Parathyroid adenoma (tissue), 2 donors: ENCODE measurements around the gene SARM1.
A peak's percentile ranks its signal among the peaks of the same experiment; 100 is the strongest.

Experiments
- H2AFZ ChIP-seq: fragments of 300-600 bp; sonication (generic); one replicate; pipeline ENCODE4 v1.7.0; 2017; ENCODE audit warnings: antibody characterized with exemption, mild to moderate bottlenecking
- H3K27ac ChIP-seq: fragments of 300-600 bp; sonication (generic); one replicate; pipeline ENCODE4 v1.7.0; 2017
- H3K27me3 ChIP-seq: fragments of 300-600 bp; sonication (generic); one replicate; pipeline ENCODE4 v1.7.0; 2017; ENCODE audit warnings: low read length; ENCODE audit not compliant: control insufficient read depth, insufficient read depth
- H3K36me3 ChIP-seq: fragments of 300-600 bp; sonication (generic); one replicate; pipeline ENCODE4 v1.7.0; 2017; ENCODE audit warnings: low read length; ENCODE audit not compliant: control insufficient read depth, insufficient read depth
- H3K4me1 ChIP-seq: fragments of 300-600 bp; sonication (generic); one replicate; pipeline ENCODE4 v1.7.0; 2017; ENCODE audit warnings: control low read depth
- H3K4me2 ChIP-seq: fragments of 300-600 bp; sonication (generic); one replicate; pipeline ENCODE4 v1.7.0; 2017; ENCODE audit warnings: low read length
- H3K4me3 ChIP-seq: fragments of 300-600 bp; sonication (generic); one replicate; pipeline ENCODE4 v1.7.0; 2017; ENCODE audit warnings: low read depth, low read length
- H3K79me2 ChIP-seq: fragments of 300-600 bp; sonication (generic); one replicate; pipeline ENCODE4 v1.7.0; 2017; ENCODE audit warnings: control low read depth
- H3K9ac ChIP-seq: fragments of 300-600 bp; sonication (generic); one replicate; pipeline ENCODE4 v1.7.0; 2017; ENCODE audit warnings: mild to moderate bottlenecking
- H3K9me3 ChIP-seq: fragments of 300-600 bp; sonication (generic); one replicate; pipeline ENCODE4 v1.7.0; 2017; ENCODE audit warnings: low read length; ENCODE audit not compliant: control insufficient read depth
- CTCF ChIP-seq: fragments of 300-600 bp; sonication (generic); IDR thresholded peaks from one replicate; pipeline ENCODE4 v1.7.0; 2017; ENCODE audit warnings: antibody characterized with exemption, mild to moderate bottlenecking
- donor health status: primary hyperparathyroidism.

The SARM1 gene

GRCh38 chr17:28347261-28347891 is 24.1 kb upstream of the SARM1 start:
- Histone ChIP-seq H3K4me1 (peaks cover 20% of the 10 kb centered on the region), H3K36me3 (no peaks in the 10 kb centered on the region), H3K4me2 (no peak overlapping the region), H3K9me3 (no peaks in the 10 kb centered on the region), H3K79me2 (no peaks in the 10 kb centered on the region), H2AFZ (no peak overlapping the region), H3K27me3 (no peaks in the 10 kb centered on the region), H3K27ac (no peak overlapping the region), H3K9ac (no peak overlapping the region), H3K4me3 (no peak overlapping the region)
- no peak for TF ChIP-seq CTCF

GRCh38 chr17:28348979-28349378 is 22.5 kb upstream of the SARM1 start:
- TF ChIP-seq CTCF, result no peak
- Histone ChIP-seq H2AFZ (no peak overlapping the region), H3K4me3 (no peak overlapping the region), H3K9me3 (no peaks in the 10 kb centered on the region), H3K79me2 (no peaks in the 10 kb centered on the region), H3K4me1 (peaks cover 20% of the 10 kb centered on the region), H3K36me3 (no peaks in the 10 kb centered on the region), H3K9ac (no peak overlapping the region), H3K27me3 (no peaks in the 10 kb centered on the region), H3K27ac (no peak overlapping the region), H3K4me2 (no peak overlapping the region)

GRCh38 chr17:28350271-28350670 is 21.2 kb upstream of the SARM1 start:
- Histone ChIP-seq H3K36me3 (no peaks in the 10 kb centered on the region), H3K4me3 (no peak overlapping the region), H3K27ac (no peak overlapping the region), H3K4me1 (peaks cover 18% of the 10 kb centered on the region), H3K4me2 (no peak overlapping the region), H3K9ac (no peak overlapping the region), H3K79me2 (no peaks in the 10 kb centered on the region), H3K9me3 (no peaks in the 10 kb centered on the region), H3K27me3 (no peaks in the 10 kb centered on the region), H2AFZ (no peak overlapping the region)
- no peak for TF ChIP-seq CTCF

GRCh38 chr17:28357061-28357900 is 14.2 kb upstream of the SARM1 start, which contains the start of gene POLDIP2:
TSS of gene POLDIP2 (minus strand) at chr17:28357527. CDS start at chr17:28357448, 79 bp downstream.
- H3K79me2 ChIP-seq, result peaks cover 15% of the 10 kb centered on the region
- TF ChIP-seq CTCF, result peak; percentile 15
- H2AFZ ChIP-seq, result peak within 1 kb of the TSS; percentile 87
- H3K36me3 ChIP-seq, result no peaks in the 10 kb centered on the region
- peak within 1 kb of the TSS; percentile 68 for H3K27ac ChIP-seq
- peak within 1 kb of the TSS; percentile 96 for H3K4me2 ChIP-seq
- H3K27me3 ChIP-seq, result no peaks in the 10 kb centered on the region
- H3K4me3 ChIP-seq, result peak within 1 kb of the TSS; percentile 90
- H3K9me3 ChIP-seq, result no peaks in the 10 kb centered on the region
- H3K9ac ChIP-seq, result peak within 1 kb of the TSS; percentile 68
- peaks cover 15% of the 10 kb centered on the region for H3K4me1 ChIP-seq
